Stimulated activated CD4-positive, alpha-beta T cell treated with anti-CD3 and anti-CD28 coated beads, TNF-alpha, amount 100 ng/mL, for 4 hours (primary cell): ENCODE data around the gene ARHGAP42.
"Not testable (repeated sequence)": the region's sequence is repeated elsewhere in the genome, so short reads cannot be mapped to it uniquely, and the experiment has no call there.

Source experiments
- DNase-seq, 3 experiments: peaks; one replicate each; pipeline ENCODE4 v3.0.0-alpha.2; 2020; ENCODE audit warnings: low read depth in 3 of 3

The ARHGAP42 gene

DNA sequence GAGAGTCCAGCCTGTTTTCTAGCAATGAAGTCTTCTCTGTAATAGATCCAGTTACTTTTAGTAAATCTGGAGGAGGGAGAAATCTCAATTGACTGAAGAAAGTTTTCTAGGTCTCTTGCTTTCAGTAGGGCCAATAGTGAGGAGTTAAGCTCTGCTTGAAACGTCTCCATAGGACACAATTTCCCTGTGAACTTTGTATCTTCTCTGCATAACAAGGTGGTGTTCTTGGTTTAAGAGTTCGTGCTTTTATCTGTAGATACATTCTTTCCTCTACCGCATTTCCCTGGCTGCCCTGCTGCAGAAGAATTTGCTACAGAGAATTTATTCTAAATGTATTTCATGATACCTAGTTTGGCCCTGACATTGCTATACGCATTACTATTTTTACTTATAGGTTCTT lies 183.1 kb downstream of the ARHGAP42 start:
- DNase-seq = no peak

DNA sequence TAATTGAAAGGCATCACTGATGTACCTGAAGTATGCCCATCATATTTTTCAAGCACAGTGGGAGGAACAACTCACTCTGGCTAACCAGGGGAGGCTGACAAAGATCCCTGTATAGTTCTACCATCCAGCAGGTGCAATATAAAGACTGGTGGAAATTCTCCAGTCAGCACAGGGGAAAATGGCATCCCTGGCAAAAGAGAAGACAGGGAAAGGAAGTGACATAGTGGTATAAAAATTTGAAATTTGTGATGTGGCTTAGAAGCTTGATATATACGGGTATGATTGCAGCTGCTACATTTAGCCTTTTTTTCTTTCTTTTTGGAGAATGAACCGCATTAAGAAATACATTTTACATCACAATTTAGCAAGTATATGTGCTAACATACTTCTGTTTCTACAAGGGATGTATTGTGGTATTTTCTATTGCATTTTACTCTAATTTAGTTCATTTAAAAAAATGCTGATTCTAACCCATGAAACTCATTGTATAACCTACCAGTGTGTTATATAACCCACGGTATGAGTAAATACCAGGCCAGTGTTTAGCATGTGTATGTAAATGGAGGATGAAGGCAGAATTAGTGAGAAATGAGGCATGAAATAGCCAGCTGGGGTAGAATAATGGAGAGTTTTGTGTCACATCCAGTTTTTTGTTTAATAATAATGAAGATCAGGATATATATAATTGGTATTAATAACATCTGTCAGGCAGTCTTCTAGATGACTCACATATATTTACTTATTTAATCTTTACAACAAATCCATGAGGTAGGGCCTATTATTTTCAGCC lies 186.1 kb downstream of the ARHGAP42 start:
- DNase-seq = no peak

DNA sequence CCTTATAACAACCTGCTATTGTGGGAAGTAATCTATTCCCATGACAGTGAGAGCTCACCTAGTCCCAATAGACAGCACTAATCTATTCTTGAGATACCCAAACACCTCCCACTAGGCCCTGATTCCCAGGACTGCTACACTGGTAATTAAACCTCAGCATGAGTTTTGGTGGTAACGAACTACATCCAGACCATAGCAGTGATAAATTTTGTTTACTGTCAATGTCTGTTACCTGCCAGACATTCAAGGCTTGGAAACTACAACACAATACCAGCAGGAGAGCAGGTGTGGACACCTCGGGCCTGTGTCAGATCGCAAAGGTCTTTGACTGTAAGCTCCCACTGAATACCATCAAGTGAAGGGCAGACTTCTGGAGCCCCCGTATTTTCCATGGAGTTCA lies 187.1 kb downstream of the ARHGAP42 start:
- no peak for DNase-seq

DNA sequence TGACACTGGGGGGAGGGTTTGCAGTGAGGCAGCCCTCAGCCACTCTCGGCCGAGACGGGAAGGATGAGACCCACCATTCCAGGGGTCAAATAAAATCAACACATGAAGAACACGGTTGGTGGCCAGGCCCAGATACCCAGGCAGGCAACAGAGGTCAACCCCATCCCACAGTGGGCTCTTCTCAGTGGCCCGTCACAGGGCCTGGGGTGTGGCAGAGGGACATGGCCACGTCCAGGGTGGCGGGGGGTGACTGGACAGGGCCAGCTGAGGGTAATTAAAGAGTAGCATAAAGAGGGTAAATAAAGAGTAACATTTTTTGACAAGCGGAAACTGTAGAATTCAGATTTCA lies 188.4 kb downstream of the ARHGAP42 start:
- no peak for DNase-seq

DNA sequence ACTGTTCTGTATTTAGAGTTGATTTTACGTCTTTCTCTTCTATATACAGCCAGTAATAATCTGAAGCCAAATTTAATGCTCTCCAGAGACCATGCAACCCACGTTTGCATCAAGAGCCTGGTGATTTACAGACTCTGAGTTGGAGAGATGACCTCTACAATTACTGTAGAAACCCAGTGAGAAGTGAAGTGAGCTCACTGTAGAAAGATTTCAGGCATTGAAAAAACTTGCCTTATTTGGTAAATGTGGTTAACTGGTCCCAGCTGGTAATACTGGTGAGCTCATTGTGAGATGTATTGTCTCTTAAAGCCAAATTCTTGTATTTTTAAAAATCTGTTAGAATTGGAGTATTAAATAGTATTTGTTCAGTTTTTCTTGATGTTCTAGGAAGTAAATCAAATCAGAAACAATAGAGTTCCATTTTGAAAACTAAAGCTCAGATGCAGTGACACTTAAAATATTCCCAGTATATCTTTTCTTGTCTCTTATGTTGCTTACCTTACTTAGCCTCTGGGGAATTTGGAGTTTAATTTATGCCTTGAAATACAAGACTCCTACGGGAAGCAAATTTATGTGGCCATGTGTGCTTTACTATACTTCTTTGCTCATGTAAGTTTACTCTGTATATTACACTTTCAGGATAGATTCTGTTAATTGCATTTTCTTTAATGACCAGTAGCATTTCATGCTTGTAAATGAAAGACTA lies 189.9 kb downstream of the ARHGAP42 start:
- DNase-seq = no peak

DNA sequence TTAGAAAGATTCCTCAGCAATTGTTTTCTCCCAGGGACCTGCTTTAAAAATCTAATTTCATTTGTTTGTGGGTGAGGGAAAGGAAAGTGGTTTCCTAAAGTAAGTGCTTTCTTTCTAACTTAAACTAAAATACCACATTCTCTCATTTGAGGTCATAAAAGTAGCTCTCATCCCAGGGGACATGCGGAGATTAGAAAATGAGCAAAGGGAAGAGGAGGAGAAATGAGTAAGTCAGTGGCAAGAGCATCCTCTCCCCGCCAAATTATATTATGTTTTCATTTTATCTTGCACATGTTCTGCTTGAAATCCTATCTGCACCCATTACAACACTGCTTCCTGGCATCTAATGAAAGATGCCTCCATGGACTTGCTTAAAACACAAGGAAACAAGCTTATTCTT lies 191.4 kb downstream of the ARHGAP42 start:
- DNase-seq = no peak

DNA sequence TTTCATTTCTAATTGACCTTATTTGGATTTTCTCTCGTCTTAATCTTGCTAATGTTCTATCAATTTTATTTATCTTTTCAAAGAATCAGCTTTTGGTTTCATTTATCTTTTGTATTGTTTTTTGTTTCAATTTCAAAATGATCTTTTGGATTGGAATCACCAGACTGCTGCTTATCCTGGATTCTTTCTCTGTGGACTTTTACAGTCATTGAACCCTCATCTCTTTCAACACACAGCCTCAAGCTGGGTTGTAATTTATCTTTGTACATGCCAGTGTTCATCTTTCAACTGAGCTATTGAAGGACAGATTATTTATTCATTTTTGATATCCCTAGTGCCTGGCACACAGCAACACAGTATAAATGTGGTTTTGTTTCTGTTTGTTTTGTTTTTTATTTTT lies 195.9 kb downstream of the ARHGAP42 start:
- no peak for DNase-seq

DNA sequence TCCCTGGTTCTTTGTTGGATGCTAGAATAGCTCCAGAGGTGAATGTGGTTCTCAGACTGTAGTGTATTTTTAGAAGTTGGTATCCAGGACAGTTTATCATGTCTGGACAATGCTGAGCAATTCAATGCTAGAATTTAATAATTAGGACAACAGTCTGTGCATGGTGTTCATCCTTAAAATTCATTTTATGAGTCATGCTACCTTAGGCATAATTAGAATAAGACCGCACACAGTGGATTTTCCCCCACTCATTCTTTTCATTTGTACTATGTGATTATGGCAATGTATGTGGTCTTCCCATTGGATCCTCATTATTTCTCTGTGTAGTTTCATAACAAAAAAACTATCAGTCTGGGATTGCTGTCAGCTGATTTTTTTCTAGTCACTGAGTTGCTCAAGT lies 196.7 kb downstream of the ARHGAP42 start:
- DNase-seq = no peak

DNA sequence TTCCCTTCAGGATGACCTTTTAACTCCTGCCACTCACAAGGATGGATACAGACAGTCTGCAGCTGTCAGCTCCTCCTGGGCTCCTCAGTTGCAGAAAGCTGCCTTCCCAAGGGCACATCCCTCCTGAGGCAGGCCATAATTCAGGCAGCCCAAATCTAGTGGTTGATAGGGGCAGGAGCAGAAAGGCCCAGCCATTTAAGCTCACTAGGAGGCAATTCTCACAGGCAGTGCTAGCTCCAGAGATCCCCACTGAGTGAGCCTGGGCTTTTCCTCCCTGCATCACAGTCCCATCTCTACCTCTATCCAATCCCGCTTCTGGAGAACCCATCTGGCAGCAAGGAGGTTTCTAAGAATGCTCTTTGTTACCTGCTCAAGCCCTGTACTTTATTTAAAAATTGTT lies 200.6 kb downstream of the ARHGAP42 start:
- DNase-seq = no peak

DNA sequence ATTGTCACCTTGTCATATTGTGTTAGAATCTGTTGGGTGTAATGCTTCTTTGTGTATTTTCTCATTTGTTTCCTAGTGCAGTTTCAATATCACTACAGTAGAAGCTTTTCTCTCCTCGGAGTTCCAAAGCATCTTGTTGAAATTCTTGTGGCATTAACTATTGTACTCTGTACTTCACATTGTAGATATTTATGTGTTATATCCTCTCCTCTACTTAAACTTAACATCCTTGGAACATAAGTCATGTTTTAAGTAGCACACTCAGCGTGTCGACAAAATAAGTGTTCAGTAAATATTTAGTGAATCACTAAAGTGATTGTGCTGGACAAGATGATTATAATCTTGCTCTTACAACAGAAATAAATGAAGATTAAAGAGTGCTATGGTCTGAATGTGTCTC lies 201.7 kb downstream of the ARHGAP42 start:
- no peak for DNase-seq

DNA sequence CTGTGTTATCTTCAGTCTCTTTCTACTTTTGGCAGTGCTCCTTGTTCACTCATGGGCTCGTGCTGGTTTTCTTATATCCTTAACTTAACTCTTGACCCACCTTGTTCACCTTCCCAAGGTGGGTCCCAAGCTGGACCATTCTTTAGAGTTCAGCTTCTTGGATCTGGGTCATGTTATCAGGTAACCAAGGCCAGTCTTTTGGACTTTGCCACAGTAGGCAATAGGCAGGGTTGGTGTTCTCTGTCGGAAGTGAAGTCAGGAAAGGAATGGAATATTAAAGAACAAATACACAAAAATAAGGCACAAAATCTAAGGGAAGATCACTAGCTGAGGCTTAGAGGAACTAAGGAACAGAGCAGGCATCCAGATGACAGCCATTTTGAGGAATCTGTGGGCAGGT lies 202.7 kb downstream of the ARHGAP42 start:
- no peak for DNase-seq

DNA sequence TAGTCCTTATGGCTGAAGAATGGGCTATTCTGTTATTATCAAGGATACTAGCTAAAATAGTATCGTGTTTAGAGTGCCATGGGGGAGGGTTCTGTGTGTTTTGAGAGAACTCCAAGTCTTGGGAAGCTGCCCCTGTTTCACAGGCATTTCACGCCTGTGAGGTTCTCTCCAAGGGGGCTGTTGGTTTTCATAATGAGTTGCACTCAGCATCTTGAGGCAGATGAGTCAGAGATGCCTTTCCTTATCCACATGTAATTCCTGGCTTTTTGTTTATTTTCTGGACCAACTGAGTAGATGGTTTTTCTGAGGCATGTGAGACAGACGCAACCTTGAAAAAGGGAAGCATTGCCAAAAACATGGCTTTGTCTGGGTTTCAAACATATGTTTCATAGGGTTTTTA lies 203.7 kb downstream of the ARHGAP42 start:
- DNase-seq = no peak

DNA sequence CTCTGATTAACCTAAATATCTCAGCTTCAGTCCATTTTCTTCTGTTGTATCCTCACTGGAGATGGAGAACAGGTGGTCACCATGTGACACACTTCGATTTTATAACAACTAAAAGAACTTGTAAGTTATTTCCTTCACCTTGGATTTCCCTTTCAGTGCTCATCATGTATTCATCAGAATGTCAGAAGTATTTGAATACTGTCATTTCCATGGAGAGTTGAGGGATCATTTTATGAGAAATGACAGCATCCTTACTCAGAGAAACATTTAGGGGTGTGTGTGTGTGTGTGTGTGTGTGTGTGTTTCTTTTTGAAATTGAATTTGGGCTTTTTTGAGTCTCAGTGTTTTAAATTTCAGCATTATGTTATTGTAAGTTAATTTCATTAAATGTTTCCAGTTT lies 205.8 kb downstream of the ARHGAP42 start:
- DNase-seq = no peak

DNA sequence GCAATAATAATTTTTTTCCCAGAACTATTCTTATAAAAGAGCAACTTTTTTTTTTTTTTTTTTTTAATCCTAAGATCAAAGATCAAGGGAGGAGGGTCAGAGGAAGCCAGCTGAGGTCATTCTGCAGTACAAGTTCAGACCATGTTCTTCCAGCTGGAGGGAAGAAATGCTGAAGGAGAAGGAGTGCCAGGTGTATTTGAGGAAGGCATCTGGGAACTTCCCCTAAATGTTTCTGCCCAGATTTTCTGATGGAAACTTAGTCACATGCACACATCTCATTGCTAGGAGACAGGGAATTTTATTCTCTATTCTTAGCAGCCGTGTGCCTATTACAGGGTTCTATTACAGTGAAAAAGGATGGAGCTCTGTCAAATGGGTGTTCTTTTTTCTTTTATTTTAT lies 208.4 kb downstream of the ARHGAP42 start:
- no peak for DNase-seq

DNA sequence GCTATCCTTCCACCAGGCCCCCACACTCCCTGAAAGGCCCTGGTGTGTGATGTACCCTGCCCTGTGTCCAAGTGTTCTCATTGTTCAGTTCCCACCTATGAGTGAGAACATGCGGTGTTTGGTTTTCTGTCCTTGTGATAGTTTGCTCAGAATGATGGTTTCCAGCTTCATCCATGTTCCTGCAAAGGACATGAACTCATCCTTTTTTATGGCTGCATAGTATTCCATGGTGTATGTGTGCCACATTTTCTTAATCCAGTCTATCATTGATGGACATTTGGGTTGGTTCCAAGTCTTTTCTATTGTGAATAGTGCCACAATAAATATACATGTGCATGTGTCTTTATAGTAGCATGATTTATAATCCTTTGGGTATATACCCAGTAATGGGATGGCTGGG lies 208.9 kb downstream of the ARHGAP42 start:
- not testable (repeated sequence) for DNase-seq

DNA sequence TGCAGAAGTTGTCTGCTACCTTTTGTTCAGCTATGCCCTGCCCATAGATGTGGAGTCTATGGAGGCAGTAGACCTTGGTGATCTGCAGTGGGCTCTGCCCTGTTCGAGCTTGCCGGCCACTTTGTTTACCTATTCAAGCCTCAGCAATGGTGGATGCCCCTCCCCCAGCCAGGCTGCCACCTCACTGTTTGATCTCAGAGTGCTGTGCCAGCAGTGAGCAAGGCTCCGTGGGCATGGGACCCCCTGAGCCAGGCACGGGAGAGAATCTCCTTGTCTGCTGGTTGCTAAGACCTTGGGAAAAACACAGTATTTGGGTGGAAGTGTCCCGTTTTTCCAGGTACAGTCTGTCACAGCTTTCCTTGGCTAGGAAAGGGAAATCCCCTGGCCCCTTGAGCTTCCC lies 214.4 kb downstream of the ARHGAP42 start:
- not testable (repeated sequence) for DNase-seq

DNA sequence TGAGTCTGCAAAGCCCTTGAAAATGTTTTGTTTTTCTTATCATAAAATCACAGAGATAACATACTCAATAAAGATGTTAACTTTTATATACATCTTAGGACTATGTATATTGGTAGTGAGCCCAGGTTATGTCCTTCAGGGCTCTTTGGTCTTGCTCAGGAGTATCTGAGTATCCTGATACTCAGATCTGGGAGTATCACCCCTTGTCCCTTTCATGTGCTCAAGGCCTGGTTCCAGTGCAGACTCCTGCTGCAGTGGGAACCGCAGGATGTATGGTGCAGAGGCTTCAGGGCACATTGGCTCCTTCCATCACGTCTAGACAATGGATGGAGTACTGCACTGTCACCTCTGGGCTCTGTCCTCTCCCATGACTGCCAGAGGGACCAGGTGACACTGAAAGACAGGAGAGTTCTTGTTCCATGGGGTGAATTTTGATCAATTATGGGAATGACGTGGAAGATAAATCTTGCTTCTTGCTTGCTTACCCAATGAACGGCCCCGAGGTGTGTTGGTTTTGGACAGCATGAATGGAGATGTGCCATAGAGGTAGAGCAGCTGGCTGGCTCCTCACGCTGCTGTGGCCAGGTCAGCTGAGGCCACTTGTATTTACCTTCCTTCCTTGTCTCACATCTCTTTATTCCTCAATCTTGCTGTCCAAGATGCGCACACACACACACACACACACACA lies 215.5 kb downstream of the ARHGAP42 start:
- DNase-seq = no peak

DNA sequence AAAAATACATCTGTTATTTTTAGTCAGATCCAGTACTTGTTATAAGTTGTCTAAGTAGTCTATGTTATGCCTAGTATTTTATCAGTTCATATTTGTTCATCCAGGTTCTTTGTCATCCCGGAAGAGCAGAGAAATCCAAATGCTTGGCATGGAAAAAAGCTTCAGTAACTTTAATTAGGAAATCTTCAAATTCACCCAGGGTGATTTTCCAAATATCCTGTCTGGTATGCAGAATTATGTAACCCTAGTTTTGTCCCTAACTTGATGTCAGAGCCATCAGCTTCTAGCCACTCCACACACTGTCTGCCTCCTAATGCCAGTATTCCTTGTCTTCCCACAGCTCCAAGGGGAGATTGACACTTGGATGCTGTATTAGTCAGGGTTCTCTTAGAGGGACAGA lies 216.2 kb downstream of the ARHGAP42 start:
- DNase-seq = no peak

DNA sequence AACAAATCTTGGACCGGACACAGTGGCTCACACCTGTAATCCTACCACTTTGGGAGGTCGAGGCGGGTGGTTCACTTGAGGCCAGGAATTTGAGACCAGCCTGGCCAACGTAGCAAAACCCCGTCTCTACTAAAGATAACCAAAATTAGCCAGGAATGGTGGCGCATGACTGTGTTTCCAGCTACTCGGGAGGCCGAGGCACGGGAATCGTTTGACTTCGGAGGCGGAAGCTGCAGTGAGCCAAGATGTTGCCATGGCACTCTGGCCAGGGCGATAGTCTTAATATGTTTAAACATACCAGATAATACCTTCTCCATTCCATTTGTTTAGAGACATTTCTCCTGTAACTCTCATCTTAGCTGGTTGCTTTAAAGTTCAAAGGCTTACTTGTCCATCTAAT lies 218.6 kb downstream of the ARHGAP42 start:
- no peak for DNase-seq

DNA sequence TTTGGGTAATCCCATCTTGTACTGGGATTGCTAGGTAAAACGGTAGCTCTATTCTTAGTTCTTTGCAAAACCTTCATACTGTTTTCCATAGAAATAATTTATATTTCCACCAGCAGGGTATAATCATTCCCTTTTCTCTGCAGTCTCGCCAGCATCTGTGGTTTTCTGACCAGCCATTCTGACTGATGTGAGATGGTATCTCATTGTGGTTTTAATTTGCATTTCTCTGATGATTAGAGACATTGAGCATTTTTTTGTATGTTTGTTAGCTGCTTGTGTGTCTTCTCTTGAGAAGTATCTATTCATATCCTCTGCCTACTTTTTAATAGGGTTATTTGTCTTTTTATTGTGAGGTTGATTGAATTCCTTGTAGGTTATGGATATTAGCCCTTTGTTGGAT lies 221.7 kb downstream of the ARHGAP42 start:
- no peak for DNase-seq

DNA sequence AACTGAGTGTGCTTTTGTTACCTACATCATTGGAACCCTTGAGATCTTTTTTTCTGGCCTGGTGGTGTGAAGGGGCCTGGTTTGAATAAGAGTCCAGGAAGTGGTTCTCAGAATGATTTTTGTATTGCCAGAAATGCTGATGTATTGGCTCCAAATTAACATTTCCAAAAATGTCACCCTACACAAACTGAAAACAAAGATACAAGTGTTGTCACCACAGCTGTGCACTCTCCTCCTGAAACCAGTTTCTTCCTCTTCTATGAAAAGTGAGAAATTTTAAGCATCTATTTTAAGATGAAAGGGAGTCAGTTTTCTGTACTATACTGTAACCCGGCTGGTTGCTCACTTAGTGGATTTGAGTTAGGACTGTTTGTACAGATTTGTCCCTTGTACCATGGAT lies 223.7 kb downstream of the ARHGAP42 start:
- DNase-seq = no peak

DNA sequence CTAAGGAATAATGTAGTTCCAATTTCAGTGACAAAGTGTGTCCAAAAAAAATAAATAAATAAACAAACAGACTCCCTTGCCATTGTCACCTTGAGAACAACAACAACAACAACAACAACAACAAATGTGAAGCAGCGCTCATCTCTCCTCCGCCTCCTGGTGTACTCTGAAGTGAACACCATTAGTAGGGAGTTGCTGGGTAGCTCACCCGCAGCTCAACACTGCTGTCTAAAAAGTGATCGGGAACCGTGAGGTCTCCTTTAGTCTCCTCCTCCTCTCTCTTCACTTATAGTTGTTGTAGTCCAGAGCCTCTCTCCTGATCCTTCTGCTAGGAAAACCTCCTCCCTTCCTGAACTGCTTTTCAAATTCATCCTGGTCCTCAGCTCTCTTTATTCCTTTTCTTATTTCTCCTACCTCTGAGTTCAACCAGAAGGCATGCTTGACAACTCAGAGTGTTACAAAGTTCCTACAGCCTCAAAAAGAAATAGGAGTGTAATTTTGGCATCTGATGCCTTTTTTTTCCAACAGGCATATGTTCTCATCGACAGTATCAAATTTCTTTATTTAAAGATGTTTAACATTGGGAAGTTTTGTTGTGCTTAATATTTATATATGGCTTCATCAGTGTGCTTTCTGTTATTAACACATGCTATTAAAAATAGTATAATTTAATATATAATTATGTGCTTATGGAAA lies 227.5 kb downstream of the ARHGAP42 start:
- DNase-seq = no peak
